D721Med (cell line): ENCODE results near the gene NAPG.

Source experiments
- DNase-seq: peaks from one replicate; pipeline ENCODE4 v3.0.0; 2011; ENCODE audit warnings: low spot score; ENCODE audit not compliant: insufficient read length
- FAIRE-seq: peaks from 2 replicates; lab custom pipeline; 2011; peaks lifted over from hg19 to GRCh38; lab: Jason Lieb, UNC
- TF ChIP-seq, protein P1 (sequence below): IDR thresholded peaks from 2 replicates; pipeline ENCODE4 v1.5.1; 2012; ENCODE audit warnings: mild to moderate bottlenecking, control low read depth; ENCODE audit not compliant: insufficient read depth; ENCODE audit errors: missing control alignments

NAPG gene

DNA sequence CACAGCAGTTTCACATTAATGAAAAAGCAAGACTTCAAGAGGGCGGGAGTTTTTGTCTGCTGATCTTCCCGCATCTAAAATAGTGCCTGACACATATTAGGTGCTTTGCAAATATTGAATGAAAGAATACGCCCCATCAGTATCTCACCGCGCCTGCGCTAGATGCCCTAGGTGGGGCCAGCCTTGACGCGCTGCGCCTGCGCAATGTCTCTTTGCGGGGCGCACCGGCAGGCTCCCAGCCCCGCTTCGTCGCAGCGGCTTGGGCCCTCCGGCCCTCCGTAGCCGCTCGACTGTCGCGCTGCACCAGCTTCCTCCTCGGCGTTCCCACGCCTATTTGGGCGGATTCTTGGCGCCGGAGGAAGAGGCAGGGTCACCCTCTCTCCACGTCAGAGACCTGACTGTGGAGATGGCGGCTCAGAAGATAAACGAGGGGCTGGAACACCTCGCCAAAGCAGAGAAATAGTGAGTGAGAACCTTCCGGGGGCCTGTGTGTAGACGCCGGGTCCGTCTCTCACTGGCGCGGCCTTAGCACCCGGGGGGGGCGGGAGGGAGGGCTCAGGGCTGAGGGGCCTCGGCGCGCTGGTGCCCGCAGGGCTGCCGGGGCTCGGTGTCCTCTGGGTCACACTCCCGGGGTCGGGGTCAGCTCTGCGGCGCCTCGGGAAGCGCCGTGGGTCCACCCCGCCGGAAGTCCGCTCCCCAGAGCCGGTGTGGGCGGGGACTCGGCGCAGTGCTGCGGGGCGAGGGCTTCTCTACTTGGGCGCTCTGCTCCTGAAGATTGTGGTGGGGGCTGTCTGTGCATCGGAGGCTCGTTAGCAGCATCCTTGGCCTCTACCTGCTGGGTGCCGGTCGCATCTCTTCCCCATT, at the start of gene NAPG:
Gene NAPG (plus strand): TSS at position 331 of the 864 bp plus-strand sequence. CDS start 76 bp downstream, at position 407.
- FAIRE-seq (no peak), DNase-seq (peak; percentile 72)
- TF ChIP-seq, protein P1, sequence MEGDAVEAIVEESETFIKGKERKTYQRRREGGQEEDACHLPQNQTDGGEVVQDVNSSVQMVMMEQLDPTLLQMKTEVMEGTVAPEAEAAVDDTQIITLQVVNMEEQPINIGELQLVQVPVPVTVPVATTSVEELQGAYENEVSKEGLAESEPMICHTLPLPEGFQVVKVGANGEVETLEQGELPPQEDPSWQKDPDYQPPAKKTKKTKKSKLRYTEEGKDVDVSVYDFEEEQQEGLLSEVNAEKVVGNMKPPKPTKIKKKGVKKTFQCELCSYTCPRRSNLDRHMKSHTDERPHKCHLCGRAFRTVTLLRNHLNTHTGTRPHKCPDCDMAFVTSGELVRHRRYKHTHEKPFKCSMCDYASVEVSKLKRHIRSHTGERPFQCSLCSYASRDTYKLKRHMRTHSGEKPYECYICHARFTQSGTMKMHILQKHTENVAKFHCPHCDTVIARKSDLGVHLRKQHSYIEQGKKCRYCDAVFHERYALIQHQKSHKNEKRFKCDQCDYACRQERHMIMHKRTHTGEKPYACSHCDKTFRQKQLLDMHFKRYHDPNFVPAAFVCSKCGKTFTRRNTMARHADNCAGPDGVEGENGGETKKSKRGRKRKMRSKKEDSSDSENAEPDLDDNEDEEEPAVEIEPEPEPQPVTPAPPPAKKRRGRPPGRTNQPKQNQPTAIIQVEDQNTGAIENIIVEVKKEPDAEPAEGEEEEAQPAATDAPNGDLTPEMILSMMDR = no peak

- DNase-seq (no peak), FAIRE-seq (no peak)
- TF ChIP-seq, protein P1 = no peak
Measured at GRCh38 chr18:10476338-10476791, 49.5 kb upstream of the NAPG start.

DNA sequence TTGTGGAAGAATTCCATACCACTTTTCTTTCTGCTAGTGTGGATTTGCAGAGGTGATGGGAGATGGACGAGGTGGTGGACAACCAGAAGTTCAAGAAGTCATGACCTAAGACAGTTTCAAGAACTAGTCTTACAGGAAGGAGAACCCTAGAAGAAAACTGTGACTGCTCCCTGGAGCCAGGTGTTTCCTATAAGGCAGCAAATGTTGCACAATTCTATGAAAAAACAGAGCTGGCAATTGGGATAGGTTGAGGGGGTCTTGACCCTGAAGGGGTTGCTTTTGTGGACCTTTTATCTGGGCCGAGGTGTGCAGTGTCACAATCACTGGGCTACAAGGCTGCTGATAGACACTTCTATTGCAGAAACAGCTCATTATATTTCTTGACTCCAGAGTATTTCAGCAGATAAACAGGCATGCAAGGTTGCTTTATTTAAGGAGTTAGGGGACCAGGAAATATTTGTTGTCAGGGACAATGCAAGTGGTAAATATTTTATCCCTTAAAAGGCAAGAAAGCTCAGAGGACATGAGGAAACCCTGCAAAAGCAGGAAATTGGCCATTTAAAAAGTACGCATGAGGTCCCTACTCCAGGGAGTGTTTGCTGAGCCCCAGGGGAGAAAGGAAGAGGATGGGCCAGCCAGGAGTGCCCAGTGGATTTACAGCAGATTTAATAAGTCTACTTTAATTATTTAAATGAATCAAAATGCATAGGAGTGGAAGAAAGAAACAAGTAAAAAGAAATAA, 48.5 kb upstream of the NAPG start:
- DNase-seq = no peak

GRCh38 chr18:10477863-10478260, 48.0 kb upstream of the NAPG start:
- FAIRE-seq (no peak), DNase-seq (no peak)
- TF ChIP-seq, protein P1 = no peak

More for the DNA sequence above, 48.5 kb upstream of the NAPG start:
- TF ChIP-seq, protein P1 = no peak
- FAIRE-seq = no peak

DNA sequence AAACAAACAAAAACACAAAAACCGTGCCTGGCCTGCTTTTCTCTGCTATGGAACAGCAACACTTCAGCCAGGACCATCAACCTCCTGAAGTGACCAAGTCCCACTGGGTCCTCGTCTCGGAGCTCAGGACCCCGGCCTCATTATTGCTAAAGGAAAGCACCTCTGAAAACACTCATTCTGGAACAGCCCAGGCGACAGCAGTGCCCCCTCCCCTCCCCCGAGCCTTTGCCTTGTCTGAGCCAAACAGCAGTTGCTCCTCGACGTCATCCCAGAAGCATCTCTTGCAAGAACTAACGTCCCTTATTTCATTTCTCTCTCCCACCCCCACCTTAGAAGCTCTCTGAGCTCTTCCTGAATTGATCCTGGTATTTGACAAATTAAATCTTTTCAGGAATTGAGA, 44.0 kb upstream of the NAPG start:
- no peak for DNase-seq
- FAIRE-seq = no peak
- TF ChIP-seq, protein P1 = no peak

GRCh38 chr18:10482363-10482984, 43.4 kb upstream of the NAPG start:
- TF ChIP-seq, protein P1 = no peak
- DNase-seq = no peak

More at GRCh38 chr18:10482363-10482984, 43.4 kb upstream of the NAPG start:
- no peak for FAIRE-seq
